ENCODE measurements around the gene TCP1. TPM values are rescaled to one million over a fixed set of nuclear protein-coding genes. Genes with fewer than 3 reads are reported as not detected.

The TCP1 gene
- total RNA-seq, 1 donor from 2014 or later, result 237 TPM

DNA sequence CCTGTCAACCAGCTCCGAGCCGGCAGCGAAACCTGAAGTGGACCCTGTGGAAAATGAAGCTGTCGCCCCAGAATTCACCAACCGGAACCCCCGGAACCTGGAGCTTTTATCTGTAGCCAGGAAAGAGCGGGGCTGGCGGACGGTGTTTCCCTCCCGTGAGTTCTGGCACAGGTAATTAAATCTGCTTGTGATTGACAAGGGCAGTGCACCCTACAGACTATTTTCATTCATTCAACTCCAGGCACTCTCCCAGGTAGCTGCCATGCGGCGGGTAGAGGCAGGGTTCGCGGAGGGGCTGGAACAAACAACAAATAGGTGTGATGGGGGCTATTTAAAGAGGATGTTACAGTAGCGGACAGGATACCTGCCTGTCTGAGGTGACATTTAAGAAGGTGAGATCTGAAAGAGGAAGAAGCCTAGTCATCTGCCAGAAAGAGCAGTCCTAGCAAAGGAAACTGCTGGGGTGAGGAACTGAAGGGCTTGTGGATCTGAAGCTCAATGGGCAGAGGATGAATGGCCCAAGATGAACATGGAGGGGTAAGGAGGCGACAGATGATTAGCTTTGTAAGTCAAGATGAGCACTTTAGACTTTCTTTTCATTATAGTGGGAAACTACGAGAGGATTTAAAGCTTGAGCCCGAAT is 1.7 kb upstream of the TCP1 start:
- no peak for DNase-seq (ENCODE audit: low read depth)
- TF ChIP-seq, protein P1, sequence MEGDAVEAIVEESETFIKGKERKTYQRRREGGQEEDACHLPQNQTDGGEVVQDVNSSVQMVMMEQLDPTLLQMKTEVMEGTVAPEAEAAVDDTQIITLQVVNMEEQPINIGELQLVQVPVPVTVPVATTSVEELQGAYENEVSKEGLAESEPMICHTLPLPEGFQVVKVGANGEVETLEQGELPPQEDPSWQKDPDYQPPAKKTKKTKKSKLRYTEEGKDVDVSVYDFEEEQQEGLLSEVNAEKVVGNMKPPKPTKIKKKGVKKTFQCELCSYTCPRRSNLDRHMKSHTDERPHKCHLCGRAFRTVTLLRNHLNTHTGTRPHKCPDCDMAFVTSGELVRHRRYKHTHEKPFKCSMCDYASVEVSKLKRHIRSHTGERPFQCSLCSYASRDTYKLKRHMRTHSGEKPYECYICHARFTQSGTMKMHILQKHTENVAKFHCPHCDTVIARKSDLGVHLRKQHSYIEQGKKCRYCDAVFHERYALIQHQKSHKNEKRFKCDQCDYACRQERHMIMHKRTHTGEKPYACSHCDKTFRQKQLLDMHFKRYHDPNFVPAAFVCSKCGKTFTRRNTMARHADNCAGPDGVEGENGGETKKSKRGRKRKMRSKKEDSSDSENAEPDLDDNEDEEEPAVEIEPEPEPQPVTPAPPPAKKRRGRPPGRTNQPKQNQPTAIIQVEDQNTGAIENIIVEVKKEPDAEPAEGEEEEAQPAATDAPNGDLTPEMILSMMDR (conservative IDR thresholded peaks at IDR 0.05; ENCODE audit: low read depth, low read length), result no peak
- H3K4me3 ChIP-seq (ENCODE audit: low read depth, low read length), result peak overlapping the region; percentile 96

DNA sequence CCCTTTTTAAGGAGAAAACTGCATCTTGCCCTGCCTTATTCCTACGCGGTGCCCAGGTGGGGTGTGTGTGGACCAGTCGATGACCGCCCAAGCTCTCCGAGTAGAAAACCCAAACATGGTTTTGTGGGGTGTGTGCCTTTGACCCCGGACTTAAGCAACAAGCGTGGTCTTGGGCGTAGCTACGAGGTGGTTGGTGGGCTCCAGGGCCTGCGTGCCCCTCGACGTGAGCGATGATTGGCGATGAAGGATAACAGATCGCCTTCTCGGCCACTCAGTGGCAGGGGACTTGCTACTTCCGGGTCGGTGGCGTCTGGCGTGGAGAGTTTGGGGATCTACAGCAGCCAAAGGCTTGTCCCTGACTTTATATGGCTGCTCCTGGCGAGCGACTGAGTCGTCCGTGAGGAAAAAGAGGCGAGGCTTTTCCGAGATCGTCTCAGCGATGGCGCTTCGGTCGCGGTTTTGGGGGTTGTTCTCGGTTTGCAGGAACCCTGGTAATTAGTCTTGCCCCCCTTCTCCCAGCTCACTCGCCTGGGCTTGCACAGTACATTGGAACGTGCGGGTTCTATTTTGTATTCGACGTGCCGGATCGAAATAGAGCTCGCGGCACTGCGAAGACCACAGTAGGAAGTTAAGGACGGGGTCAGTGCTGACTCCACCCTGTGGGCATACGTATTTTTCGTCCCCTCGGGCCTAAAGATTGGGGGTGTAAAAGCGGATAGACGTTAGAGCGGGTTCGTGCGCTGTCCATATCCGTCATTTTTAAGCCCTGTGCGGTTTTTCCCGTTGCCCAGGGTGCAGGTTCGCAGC is 950 bp upstream of the TCP1 start, which contains the start of gene MRPL18:
MRPL18 (plus strand) TSS at position 319 of the 807 bp plus-strand sequence; CDS start at position 440, 121 bp downstream.
- DNase-seq (ENCODE audit: low read depth), result peak; percentile 81
- TF ChIP-seq, protein P1 (conservative IDR thresholded peaks at IDR 0.05; ENCODE audit: low read depth, low read length), result no peak
- peak within 1 kb of the TSS; percentile 96 for H3K4me3 ChIP-seq (ENCODE audit: low read depth, low read length)

DNA sequence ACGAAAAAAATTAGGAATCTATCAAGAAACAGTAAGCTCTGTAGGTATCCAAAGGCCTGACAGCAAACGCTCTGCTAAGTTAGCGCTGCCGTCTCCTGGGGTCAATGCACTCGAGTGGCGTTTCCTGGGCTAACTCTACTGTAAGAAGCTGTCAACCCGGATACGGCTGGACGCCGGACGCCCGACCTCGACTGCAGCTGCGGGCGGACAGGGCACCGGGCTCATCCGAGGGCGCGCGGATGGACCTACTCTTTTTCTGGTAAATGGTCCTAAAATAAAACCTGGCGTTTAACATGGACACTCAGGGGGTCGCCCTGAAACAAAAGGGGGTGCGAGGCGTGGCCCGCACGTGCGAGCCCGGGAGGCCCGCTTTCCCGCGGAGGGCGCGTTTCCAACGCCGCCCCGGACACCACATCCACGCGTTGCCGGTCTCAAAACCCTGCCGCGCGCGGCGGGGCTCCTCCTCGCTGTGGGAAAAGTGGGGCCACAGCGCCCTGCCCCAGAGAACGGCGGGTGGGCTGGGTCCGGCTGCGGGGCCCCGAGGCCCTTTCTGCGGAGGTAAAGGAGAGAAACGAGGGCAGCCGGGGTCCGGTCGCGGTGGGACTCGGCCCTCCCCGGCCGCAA is 537 bp downstream of the TCP1 start:
- TF ChIP-seq, protein P1 (conservative IDR thresholded peaks at IDR 0.05; ENCODE audit: low read depth, low read length), result no peak
- DNase-seq (ENCODE audit: low read depth), result no peak
- peak overlapping the region; percentile 96 for H3K4me3 ChIP-seq (ENCODE audit: low read depth, low read length)

DNA sequence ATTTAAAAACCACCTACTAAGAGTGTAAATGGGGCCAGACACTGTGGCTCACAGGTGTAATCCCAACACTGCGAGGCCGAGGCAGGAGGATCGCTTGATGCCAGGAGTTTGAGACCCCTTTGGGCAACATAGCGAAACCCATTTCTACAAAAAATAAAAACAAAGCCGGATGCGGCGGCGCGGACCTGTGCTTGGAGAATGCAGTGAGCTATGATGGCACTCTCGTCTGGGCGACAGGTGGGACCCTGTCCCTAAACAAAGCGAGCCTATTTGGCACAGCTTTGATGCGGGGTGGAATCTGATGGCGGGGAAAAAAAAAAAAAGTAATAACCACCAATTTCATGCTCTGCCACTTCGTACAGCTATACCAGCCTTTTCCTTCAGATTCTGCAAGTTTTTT is 1.1 kb downstream of the TCP1 start:
- no peak for DNase-seq (ENCODE audit: low read depth)
- TF ChIP-seq, protein P1 (conservative IDR thresholded peaks at IDR 0.05; ENCODE audit: low read depth, low read length), result no peak
- H3K4me3 ChIP-seq (ENCODE audit: low read depth, low read length), result peak overlapping the region; percentile 96

DNA sequence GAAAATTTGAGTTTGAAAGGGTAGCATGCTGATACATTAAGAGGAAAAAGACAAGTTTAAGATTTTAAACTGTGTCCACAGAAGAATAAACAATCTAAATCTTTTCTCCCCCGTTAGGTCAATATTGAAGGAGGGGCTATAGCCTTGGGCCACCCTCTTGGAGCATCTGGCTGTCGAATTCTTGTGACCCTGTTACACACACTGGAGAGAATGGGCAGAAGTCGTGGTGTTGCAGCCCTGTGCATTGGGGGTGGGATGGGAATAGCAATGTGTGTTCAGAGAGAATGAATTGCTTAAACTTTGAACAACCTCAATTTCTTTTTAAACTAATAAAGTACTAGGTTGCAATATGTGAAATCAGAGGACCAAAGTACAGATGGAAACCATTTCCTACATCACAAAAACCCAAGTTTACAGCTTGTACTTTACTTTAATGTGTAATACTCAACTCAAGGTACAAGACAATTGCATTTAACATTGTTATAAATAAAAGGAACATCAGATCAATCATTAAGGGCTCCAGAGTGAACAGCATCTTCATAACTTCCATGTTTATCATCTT is 10.8 kb downstream of the TCP1 start:
- TF ChIP-seq, protein P1 (conservative IDR thresholded peaks at IDR 0.05; ENCODE audit: low read depth, low read length), result no peak
- no peak for DNase-seq (ENCODE audit: low read depth)
- H3K4me3 ChIP-seq (ENCODE audit: low read depth, low read length), result no peak overlapping the region

DNA sequence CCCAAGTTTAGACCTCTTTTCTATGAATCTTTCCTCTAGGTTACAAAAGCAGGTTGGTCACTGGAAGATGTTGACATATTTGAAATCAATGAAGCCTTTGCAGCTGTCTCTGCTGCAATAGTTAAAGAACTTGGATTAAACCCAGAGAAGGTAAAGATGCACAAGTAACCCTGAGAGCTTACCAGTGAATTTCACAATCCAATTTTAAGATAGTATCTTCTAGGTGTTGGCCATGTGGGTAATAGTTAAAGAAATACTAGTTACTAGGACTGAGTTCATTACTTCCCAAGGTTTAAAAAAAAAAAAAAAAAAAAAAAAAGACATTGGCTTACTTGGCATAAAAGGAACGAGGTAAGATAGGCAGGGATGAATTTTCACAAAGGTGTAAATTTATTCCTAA is 11.3 kb downstream of the TCP1 start:
- H3K4me3 ChIP-seq (ENCODE audit: low read depth, low read length), result no peak overlapping the region
- TF ChIP-seq, protein P1 (conservative IDR thresholded peaks at IDR 0.05; ENCODE audit: low read depth, low read length), result no peak
- DNase-seq (ENCODE audit: low read depth), result no peak
